GM12873 (cell line): ENCODE data around the gene RNF213.

ENCODE experiments used
- TF ChIP-seq, protein P1 (sequence below): IDR thresholded peaks from 2 replicates; pipeline ENCODE4 v1.5.1; 2012; ENCODE audit warnings: low read depth, mild to moderate bottlenecking, moderate library complexity, low read length, control low read depth; ENCODE audit not compliant: insufficient read depth; ENCODE audit errors: missing control alignments

The RNF213 gene

DNA sequence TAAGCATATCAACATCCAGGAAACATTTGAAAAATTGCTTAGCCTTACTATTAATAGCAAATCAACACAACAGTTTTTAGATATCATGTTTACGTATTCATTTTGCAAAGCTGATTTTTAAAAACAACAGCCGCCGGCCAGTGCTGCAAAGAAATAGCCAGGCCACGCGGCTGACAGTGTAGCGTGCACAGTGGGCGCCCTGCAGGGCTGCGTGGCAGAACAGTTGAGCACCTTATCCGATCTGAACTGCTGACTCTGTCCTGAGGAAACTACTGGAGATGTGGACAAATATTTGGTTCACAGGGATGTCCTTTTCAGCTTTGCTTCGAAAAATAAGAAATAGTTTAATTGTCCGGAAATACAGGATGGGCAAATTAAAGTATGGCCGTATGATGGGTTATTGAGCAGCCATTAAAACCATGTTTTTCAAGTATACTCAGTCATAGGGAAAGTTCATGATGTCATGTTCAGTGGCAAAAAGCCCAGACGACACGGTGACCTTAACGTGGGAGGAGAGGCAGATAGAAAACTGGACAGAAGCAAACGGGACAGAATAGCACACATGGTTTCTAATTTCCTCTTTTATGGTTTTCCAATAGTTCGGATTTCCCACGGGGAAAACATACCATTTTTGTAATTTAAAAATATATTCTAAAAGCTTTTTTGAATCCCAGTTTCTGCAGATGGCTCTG, 101.9 kb downstream of the RNF213 start:
- TF ChIP-seq, protein P1, sequence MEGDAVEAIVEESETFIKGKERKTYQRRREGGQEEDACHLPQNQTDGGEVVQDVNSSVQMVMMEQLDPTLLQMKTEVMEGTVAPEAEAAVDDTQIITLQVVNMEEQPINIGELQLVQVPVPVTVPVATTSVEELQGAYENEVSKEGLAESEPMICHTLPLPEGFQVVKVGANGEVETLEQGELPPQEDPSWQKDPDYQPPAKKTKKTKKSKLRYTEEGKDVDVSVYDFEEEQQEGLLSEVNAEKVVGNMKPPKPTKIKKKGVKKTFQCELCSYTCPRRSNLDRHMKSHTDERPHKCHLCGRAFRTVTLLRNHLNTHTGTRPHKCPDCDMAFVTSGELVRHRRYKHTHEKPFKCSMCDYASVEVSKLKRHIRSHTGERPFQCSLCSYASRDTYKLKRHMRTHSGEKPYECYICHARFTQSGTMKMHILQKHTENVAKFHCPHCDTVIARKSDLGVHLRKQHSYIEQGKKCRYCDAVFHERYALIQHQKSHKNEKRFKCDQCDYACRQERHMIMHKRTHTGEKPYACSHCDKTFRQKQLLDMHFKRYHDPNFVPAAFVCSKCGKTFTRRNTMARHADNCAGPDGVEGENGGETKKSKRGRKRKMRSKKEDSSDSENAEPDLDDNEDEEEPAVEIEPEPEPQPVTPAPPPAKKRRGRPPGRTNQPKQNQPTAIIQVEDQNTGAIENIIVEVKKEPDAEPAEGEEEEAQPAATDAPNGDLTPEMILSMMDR: no peak

DNA sequence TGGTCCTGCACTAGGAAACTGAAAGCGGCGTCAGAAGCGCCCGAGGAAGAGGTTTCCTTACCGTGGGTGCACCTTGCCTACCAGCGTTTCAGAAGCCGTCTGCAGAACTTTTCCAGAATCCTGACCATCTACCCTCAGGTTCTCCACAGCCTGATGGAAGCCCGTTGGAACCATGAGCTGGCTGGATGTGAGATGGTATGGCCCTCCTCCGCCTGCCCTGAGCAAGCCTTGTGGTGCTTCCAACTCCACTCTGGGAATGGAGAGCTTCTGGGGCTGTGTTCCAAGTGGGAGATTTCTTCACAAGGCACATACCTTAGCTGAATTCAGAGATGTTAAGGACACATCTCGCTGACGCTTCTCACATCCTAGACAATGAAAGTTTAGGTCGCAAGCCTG, 102.5 kb downstream of the RNF213 start:
- TF ChIP-seq, protein P1: no peak

DNA sequence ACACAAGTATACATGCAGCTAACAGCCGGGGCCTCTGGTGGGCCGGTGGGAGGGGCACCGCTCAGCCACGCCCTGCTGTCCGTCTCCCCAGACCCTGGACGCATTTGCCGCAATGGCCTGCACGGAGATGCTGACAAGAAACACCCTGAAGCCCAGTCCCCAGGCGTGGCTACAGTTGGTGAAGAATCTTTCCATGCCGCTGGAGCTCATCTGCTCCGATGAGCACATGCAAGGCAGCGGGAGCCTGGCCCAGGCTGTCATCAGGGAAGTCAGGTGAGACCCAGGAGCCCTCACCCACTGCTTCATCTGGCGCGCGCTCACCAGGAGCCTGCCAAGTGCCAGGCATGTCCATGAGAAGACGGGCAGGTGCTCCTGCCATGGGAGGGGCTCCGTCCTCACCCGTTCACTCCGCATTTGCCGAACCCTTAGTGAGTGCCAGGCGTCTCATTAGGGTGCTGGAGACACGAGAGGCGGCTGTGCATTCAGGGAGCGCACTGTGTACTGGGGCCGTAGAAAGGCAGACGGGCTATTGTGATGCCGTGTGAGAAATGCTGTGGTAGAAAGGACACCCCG, 103.0 kb downstream of the RNF213 start:
- TF ChIP-seq, protein P1: no peak

DNA sequence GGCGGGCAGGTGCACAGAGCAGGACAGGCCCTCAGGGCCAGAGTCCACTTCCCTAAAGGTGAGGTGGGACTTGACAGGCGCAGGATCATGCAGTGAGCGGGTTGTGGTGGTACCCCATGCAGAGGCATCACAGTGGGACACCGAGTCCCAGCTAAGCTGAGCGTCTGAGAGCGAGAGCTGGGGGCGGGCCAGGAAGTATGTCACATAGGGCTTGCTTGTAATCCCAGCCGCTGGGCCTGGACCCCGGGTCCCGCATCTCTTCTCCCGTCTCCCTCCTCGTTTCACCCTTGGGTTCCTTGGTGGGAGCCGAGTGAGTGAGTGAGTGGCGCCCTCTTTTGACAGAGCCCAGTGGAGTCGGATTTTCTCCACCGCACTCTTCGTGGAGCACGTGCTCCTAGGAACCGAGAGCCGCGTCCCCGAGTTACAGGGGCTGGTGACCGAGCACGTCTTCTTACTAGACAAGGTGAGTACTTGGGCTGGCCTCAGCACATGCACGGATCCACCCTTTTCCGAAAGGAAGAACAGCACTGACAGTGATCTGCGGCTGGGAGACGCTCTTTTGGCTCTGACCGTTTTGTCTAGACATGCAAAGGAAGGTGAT, 103.5 kb downstream of the RNF213 start:
- TF ChIP-seq, protein P1: peak; percentile 31

DNA sequence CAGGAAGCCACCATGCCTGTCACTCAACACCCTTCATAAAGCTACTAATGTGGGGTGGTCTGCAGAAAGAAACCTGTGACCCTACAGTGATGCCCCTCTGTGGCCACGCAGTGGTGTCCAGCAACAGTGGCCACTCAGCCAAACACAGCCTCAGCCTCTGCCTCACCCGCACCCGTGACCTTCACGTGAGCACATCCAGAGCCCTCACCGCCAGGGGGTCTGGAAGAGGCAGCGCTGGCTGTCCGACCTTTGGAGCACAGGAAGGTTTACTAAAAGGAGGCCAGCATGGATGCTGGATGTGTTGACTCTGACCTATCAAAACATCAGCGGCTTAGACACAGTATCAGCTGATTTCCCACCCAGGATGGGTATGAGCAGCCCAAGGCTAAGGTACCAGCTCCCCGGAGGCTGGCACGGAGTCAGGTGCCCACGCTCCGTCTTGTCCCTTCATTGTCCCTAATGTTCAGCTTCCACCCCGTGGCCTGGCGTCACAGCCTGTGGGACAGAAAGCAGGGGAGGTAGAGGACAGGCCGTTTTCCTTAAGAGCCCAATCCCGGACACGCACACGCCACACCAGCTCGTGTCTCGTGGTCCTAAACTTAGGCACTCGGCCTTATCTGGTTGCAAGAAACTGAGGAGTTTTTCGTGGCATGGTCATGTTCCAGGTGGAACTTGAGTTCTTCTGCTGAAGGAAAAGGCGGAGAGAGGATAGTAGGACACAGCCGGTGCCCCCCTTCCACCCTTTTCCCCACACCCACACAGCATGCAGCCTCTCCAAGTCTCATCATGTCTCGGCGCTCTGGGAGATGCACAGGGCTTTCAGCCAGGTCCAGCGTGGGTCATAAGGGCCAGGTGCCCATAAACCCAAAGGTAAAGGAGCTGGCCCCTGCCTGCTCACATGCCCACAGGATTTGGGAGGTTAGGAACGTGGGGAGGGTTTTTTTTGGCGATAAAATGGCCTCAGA, 104.6 kb downstream of the RNF213 start:
- TF ChIP-seq, protein P1: no peak

DNA sequence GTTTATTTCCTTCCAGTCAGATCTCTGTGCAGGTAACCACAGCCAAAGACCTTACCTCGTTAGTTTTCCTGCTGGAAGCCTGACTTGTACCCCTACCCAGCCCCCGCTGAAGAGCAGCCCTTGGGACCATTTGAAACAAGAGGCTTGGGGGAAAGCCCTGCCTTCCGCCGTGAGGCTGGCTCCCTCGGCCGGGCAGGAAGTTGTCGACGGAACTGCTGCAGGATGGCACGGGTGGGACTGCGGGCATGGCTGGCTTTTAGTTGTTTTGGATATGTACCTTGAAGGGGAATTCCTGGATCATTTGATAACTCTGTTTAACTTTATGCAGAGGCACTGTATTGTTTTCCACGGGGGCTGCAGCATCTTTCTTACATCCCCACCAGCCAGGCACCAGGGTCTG, 105.3 kb downstream of the RNF213 start:
- TF ChIP-seq, protein P1: no peak
